Measurements from ENCODE around the gene ARF4.

- TF ChIP-seq, protein P1, sequence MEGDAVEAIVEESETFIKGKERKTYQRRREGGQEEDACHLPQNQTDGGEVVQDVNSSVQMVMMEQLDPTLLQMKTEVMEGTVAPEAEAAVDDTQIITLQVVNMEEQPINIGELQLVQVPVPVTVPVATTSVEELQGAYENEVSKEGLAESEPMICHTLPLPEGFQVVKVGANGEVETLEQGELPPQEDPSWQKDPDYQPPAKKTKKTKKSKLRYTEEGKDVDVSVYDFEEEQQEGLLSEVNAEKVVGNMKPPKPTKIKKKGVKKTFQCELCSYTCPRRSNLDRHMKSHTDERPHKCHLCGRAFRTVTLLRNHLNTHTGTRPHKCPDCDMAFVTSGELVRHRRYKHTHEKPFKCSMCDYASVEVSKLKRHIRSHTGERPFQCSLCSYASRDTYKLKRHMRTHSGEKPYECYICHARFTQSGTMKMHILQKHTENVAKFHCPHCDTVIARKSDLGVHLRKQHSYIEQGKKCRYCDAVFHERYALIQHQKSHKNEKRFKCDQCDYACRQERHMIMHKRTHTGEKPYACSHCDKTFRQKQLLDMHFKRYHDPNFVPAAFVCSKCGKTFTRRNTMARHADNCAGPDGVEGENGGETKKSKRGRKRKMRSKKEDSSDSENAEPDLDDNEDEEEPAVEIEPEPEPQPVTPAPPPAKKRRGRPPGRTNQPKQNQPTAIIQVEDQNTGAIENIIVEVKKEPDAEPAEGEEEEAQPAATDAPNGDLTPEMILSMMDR (IDR thresholded peaks at IDR 0.05; ENCODE audit: low read depth, low read length, poor library complexity, severe bottlenecking) = no peak
- TF ChIP-seq EZH2phosphoT487 (IDR thresholded peaks at IDR 0.05; ENCODE audit: borderline replicate concordance, low read length) = no peak
Measured at GRCh38 chr3:57577801-57578200, 19.3 kb downstream of the ARF4 start.
